Measurements from ENCODE around the gene KCNG4.

KCNG4 gene

DNA sequence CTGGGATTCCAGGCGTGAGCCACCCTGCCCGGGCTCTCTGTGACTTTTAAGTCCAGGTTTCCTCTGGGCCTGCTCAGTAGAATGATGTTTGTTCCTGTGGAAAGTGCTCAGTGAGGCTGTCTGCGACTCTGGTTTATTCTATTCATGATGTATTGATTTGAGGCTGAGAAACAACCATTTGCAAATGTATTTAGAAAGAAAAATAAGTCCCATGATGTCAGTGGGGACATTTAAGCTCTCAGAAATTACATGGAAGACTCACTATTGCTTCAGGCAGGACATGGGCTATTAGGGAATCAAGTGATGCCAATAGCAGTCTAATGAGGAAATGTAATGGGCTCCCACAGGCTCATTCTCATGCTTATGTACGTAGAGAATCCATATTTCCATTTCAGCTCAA, 22.2 kb upstream of the KCNG4 start:
- DNase-seq, result no peak

DNA sequence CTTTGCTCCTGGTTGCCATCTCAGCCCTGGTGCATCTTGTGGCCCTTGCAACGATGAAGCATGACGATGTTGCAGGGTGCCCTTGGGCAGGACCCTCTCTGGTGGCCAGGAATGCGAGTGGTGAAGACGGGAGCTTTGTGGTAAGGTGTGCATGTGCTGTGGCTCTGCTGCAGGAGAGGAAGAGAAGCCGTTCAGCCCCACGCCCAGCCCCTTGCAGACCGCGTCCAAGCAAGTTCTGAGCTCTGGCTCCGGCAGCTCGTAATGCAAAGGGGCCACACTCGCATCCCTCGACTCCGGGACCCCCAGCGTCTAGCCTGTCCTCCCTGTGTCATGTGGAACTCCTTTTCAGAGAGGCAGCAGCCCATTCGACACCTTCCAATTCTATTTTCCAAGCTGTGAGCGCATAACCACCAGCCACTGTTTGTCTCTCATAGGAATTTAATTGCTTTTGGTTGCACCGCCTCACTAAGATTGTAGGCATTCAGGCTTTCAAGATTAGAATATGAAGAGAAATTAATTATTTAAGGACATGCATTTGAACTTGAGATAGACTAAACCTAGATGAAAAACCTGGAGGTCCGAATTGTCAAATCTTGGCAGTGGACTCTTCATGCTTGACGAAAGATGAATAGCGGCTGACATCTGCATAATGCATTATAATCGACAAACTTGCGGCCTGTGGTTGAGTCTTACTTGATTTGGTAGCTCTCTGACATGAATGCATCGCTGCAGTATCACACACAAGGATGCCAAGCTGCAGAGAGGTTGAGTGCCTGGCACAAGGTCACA, 21.1 kb upstream of the KCNG4 start:
- DNase-seq, result no peak

DNA sequence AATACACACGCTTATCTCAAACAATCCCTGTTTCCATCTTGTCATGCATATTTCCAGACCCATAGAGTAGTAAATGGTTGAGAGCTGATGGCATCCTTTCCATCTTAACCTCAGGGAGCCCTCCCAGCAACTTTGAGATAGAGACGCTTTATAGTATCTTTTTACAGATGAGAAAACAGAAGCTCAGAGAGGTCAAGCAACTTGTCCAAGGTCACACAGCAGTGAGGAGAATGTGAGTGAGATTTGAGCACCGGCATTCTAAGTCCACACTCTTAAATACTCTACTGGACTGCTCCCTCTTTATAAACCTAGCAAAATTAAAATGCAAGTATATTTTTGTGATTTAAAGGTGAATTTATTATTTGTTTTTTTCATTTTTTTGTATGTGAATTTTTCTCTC, 19.9 kb upstream of the KCNG4 start:
- DNase-seq, result no peak

DNA sequence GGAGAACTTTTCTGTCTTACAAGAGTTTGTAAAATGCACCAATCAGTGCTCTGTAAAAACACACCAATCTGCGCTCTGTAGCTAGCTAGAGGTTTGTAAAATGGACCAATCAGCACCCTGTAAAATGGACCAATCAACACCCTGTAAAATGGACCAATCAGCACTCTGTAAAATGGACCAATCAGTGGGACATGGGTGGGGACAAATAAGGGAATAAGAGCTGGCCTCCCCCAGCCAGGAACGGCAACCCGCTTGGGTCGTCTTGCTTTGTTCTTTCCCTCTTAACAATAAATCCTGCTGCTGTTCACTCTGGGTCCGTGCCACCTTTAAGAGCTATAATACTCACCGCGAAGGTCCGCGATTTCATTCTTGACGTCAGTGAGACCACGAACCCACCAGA, 18.5 kb upstream of the KCNG4 start:
- no peak for DNase-seq

DNA sequence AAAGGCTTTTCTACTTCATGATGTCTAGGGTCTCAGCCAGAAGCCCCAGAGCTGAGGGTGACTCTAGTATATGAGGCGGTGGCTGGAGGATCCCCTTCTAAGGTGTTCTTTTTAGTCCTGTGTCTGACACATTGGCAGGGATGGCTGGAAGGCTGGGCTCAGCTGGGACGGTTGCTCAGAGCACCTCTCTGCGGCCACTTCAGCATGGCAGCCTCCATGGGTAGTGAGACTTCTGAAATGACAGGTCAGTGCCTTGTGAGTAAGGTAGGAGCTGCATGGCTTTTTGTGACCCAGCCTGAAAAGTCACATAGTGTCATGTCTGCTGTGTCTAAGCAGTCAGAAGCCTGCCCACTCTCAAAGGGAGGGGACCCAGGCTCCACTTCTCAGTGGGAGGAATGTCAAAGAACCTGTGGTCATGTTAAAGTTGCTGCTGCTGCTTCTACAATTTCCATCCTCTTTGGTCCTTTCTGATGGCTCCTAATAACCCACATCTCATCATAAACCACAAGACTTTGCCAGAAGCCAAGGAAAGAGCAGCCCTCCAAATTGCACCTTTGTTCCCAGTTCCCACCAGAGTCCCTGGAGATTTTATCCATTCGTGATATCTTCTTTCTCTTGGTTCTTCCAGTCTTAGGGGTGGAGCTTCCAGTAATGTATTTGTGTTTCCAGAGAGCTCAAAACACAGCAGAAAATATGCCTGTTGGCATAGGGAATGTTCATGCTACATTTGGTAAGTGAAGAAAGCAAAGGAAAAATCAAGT, 15.4 kb upstream of the KCNG4 start:
- DNase-seq, result no peak

DNA sequence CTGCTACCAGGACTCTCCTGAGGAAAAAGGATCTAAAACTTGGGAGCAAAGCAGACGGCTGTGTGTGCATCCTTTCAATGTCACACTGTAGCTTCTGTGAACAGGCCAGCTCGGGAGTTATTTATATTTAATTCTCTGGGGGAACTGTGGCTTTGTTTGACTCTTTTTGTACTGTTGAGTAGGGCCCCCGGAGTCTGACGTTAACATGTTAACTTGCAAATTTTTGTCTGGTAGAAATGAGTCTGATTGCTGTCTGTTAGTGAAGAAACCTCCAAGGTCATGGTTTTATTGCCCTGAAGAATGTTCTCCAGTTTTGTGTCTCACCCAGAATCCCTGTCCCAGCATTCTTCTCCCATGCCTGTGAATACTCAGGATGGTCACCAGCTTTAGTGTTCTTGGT, 14.2 kb upstream of the KCNG4 start:
- DNase-seq, result no peak

DNA sequence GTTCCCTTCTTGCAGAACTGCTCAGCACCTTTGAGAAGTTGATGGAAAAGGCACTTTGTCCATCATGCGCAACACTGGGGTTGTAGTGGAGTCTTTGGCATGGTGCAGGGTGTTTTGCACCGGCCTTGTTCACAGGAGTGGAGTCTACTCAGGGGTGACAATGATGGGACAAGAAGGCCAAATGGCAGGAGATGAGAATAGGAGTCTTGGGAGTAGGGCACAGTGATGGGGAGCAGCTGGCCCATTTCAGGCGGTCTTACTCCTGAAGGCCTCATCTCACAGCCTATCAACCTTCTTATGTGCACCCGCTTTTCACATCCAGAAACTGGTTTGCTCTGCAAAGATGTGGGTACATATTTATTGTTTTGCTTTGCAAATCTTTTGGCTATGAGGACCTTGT, 13.4 kb upstream of the KCNG4 start:
- DNase-seq, result no peak

DNA sequence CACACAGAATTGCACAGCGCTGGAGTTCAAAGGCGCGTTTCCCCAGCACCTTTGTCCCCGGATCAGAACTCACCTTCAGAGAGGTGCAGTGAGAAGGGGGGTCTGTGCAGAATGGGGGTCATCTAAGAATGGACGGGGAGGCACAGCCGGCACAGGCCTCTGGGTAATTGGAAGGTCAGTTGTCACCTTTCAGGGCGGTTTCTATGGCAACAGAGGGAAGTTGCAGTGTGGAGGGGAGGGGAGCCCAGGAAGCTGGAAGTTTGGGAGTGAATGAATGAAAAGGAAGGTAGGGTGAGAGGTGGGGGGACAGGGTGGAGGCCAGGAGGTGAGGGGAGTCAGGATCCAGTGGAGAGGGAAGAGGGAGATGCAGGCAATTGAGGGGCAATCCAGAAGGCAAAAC, 12.4 kb upstream of the KCNG4 start:
- no peak for DNase-seq

DNA sequence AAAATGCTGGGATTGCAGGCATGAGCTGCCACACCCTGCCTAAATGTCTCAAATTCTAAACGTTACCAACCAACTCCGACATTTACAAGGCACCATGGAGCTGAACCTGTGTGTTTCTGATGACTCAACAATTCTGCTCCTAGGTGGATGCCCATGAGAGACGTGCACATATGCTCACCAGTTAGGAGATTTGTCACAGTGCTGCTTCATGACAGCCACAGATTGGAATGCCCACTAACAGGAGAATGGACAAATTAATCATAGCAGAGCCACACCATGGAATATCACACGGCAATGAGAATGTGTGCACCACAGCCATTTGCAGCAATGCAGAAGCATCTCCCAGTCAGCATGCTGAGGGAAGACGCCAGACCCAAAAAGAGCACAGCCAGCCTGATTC, 8.0 kb upstream of the KCNG4 start:
- DNase-seq, result no peak

DNA sequence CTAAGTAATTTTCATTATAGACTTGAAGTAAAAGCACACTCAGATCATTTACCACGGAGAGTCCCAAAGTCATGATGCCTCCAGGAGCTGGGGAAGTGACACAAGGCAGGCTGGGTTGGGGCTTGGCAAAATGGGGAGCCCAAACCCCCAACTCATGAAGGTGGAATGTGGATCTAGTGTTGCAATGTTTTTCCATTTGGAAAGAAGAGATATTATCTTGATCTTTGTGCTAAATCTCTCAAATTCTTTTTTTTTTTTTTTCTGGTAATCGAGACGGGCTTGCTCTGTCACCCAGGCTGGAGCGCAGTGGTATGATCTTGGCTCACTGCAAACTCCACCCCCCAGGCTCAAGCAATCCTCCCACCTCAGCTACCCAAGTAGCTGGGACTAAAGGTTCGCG, 7.5 kb upstream of the KCNG4 start:
- no peak for DNase-seq

DNA sequence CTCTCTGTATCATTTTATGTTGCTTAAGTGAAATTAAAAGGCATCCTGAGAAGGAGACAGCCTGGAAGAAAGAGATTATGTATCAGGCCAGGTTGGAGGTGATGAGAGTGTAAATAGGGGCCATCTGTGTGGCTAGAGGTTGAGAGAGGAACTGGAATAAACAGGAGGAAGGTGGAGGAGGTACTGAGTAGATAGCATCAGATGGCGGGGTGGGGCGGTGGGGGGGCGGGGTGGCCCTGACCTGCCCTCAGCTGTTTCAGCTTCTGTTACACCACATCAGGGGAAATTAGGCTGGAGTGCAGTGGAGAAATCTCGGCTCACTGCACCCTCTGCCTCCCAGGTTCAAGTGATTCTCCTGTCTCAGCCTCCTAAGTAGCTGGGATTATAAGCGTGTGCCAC, 6.9 kb upstream of the KCNG4 start:
- no peak for DNase-seq

DNA sequence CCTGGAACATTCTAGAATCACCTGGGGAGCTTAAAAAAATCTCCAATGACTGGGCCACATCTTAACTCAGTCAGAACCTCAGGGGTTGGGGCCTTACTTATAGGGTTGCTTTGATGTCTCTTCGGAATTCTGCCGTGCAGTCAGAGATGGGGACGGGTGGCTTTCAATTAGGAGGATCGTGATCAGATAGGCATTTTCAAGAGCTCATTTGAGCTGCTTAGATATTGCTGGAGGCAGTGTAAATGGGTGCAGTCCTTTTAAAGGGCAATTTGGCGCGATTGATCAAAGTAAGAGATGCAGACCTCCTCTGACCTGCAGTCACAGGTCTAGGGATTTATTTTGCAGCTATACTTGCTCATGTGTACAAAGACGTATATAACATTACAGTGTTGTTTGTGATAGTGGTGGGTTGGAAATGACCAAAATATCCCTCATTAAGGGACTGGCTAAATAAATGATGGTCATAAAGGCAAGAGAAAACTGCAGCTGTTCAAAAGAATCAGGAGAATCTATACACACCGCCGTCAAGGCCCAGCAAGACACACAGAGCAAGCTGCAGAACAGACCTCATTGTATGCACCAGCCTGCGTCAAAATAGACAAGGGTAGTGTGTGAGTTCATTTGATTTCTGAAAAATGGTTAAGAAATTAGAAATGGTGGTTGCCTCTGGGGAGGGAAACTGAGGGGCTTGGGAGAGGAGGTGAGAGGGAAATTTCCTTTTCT, 6.3 kb upstream of the KCNG4 start:
- DNase-seq, result no peak

DNA sequence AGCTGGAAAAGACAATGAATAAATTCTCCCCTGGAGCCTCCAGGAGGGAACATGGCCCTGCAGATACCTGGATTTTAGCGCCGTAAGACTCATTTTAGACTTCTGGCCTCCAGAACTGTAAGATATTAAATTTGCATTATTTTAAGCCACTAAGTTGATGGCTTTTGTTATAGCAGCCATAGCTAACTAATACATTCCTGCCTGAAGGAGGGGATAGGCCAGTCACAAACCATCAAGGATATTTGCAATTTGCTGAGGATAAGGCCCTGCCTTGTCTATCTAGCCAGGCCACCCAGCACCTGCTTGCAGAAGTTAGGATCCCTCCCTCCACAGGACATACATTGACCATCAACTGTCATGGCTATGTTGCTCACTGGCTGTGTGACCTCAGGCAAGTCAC, 4.9 kb upstream of the KCNG4 start:
- no peak for DNase-seq

DNA sequence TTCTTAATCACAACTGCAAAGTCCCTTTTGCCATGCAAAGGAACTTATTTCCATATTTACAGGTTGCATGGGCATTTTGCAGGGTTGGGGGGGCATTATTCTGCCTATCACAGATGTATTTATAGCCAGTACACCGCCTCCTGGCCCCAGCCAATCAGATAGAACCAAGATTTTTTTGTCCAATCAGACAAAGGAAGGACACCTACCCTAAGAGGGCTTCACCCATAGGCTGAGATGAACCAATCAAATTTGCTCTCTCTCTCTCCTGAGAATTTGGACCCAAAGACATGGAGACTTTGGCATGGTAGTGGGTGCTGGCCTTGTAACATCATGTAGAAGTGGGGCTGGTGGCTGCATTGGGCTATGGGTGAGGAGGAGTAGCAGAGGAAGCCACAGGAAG, 3.9 kb upstream of the KCNG4 start:
- DNase-seq, result no peak

DNA sequence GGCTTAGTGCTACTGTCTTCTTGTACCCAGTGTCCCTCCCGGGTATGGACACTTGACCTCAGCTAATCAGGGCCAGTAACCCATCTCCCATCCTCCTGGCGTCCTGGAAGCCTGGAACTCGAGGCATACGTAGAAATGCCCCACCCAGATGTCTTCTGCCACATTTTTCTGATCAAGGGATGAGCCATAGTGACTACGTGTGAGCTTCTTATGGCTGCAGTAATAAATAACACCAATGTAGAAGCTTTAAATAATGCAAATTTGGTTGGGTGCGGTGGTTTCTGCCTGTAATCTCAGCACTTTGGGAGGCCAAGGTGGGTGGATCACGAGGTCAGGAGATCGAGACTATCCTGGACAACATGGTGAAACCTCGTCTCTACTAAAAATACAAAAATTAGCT, 3.0 kb upstream of the KCNG4 start:
- DNase-seq, result no peak

DNA sequence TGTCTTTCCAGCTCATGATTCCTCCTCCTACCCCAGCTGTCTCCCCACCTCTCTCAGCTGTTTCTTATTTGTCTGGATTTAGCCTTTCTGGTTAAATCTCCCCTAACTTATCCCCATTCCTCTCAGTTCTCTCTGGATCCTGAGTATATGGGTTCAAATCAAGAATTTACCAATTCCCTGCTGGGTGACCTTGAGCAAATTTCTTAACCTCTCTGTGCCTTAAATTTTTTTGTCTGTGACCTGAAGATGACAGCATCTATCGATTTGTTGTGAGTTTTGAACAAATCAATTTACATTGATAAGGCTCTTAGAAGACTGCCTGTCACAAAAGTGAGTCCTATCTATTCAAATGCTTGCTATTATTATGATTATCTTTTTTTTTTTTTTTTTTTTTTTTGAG, 2.0 kb upstream of the KCNG4 start:
- DNase-seq, result no peak

DNA sequence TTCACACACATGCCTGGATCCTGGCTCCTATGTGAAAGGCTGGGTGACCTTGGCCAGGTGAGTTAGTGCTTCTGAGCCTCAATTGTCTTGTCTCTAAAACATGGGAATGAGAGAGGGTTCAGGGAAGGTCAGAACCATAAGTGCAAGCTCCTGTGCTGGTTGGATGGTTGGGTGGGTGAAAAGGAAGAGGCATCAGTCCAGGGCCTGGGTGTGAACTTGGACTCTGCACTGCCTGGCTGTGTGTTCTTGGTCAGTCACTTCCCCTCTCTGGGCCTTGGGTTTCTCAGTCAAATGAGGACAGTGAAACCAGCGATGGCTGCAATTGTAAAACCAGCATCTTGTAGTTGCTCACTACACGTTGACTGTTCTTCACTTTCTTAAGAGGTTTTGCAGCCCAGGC, 643 bp upstream of the KCNG4 start:
- DNase-seq, result no peak

DNA sequence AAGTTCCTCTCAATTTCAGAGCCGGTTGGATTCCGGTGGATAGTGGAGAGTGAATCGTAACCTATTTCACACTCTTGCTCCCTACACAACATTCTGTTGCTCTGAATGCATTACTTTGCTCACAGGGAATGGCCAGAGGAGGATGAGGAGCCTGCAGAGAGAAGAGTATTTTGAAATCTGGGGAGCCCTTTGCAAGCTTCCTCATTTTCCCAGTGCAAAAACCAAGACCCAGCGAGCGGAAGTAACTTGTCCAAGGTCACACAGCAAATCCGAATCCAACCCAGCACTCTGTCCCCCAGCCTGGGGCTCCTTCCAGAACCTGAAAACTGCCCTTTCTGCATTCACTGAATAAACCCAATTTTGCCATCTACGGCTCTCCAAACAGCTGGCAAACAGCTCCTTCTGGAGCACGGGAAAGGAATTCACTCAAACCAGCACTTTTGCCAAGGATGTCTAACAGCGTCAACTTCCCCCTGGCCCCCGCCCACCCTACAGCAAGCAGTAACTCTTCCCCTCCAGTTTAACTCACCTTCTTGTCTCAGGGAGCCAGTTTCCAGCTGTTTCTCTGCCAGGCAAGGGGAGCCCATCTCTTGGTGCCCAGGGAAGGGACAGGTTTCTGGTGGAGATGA, 557 bp downstream of the KCNG4 start:
- no peak for DNase-seq

DNA sequence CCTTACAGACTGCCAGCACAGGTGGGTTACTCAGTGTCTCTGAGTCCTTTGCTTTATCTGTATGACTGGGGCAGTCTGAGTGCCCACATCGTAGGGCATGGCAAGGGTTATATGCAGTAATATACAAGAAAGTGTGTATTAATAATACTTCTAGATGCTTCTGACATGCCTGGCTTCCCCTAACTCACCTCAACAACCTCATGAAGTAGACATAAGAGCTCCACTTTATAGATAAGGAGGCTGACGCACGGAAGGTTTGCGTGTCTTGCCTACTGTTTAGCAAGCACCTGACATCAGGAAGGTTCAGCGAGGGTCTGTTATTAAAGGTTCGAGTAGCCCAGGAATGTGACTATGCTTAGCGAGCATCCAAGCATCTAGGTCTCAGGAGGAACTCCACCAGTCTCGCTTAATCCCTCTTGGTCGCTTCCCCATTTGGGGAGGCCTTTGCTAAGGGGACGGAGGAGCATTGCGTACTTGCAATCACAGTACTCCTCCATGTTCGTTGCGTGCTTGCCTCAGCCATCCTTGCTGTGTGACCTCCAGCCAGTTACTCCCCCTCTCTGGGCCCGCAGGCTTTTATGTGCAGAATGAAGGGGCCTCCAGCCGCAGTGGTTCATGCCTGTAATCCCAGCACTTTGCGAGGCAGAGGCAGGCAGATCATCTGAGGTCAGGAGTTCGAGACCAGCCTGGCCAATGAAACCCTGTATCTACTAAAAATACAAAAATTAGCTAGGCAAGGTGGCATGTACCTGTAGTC, 1.6 kb downstream of the KCNG4 start:
- DNase-seq, result no peak

DNA sequence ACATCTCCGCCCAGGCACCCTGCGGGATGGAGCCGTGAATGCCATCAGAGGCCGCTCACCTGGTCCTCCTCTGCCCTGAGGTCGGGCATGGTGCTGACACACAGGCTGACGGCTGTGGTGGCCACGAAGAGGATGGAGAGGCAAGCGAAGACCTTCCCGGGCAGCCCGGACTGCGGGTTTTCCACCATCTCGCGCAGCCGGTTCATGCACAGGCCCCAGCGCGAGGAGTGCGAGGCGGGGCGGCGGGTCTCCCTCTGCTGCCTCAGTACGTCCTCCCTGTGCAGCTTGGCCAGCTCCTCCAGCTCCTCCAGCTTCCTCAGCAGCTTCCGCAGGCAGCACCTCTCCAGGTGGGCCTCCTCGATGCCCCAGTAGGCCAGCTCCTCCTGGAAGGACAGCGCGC, 3.1 kb downstream of the KCNG4 start:
- DNase-seq, result no peak

DNA sequence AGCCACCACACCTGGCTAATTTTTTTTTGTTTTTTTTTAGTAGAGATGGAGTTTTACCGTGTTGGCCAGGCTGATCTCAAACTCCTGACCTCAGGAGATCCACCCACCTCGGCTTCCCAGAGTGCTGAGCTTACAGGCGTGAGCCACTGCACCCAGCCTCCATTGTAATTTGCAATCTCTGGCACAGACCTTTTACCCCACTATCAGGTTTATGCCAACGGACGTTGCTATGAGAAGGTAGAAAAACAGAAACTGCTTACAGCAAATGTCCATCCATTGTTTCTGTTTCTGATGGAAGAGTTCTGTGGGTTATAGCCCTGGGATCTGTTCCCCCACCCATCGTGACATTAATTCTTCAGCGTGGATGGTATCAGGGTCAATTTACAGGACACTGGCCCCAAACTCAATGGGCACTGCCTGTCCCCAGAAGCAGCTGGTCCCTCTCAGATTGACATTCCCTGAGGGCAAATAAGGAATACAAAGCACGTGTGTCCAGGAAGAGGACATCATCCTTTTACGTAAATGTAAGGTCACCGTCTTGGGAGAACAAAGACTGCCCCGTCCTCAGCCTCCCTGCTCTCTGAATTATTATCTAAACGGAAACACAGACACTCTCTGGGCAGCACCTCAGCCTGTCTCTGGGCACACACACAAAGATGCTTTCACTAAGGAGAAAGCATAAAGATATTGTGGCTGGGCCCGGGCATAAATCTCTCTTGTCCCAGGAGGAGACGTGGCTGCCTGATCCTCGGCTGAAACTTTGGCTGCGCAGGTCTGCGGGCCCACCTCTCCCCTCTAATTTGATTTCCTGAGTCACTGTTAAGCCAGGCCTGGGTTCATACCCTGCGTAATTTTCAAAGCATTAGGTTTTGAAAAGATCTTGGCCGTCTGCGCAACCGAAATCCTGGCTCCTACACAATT, 5.2 kb downstream of the KCNG4 start:
- DNase-seq, result no peak

DNA sequence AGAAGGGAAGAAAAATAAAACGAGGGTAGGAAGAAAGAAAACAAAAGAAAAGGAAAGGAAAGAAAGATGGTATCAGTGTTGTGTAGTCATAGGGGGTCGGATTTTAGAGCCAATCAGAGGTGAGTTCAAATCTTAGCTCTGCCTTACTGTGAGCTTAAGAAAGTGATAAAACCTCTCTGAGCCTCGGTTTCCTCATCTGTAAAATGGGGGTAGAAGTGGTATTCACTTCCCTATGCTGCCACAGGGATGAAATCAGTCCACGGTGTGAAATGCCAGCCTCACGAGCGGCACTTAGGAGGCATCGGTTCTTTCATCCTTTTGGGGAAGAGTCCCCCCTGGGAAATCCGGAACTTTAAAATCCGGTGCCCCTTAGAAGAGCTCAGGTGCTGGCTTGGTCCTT, 6.1 kb downstream of the KCNG4 start:
- no peak for DNase-seq
